NCI-H1694 treated with DMSO at 0.1 percent for 48 hours (cell line): ENCODE data around the gene SNTB2.

Experiments
- DNase-seq: peaks from one replicate; lab custom pipeline; 2025; lab: John Stamatoyannopoulos, UW

Gene SNTB2

DNA sequence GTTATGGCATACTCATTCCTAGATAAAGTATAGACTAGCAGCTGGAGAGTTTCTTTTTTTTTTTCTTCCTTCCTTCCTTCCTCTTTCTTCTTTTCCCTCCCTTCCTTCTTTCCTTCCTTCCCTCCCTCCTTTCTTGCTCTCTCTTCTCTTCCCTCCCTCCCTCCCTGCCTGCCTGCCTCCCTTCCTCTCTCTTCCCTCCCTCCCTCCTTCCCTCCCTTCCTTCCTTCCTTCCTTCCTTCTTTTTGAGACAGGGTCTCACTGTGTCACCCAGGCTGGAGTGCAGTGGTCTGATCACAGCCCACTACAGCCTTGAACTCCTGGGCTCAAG lies 7.0 kb upstream of the SNTB2 start:
- no peak for DNase-seq

DNA sequence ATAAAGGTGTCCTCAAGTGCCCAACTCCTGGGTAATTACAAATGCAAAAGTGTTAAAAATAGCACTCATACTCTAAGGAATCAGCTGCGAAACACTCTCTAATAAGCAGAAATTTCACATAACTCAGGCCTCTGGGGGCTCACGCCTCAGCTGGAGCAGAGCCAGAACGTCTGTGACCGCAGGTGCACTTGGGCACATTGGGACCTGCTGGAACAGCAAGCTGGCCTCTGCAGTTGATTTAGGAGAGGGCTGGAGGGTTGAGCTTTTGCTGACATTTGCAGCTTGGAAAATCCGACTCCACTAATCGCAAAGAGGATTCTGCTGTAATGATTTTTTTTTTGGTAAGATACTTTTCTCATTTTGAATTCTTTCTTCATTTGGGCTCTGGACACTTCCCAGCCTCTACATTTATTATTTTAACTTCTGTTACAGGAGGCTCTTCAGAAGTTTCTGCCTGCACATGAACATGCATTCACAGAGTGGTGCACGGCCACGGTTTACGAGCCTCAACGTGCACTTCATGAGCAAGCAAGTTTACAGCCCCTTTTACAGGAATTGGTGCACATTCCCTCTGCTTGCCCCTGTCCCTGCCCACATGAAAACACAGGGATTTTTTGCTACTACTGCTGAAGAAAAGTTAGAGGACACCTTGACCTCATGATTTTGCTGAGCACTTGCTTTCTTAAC lies 4.1 kb upstream of the SNTB2 start:
- peak; percentile 35 for DNase-seq

DNA sequence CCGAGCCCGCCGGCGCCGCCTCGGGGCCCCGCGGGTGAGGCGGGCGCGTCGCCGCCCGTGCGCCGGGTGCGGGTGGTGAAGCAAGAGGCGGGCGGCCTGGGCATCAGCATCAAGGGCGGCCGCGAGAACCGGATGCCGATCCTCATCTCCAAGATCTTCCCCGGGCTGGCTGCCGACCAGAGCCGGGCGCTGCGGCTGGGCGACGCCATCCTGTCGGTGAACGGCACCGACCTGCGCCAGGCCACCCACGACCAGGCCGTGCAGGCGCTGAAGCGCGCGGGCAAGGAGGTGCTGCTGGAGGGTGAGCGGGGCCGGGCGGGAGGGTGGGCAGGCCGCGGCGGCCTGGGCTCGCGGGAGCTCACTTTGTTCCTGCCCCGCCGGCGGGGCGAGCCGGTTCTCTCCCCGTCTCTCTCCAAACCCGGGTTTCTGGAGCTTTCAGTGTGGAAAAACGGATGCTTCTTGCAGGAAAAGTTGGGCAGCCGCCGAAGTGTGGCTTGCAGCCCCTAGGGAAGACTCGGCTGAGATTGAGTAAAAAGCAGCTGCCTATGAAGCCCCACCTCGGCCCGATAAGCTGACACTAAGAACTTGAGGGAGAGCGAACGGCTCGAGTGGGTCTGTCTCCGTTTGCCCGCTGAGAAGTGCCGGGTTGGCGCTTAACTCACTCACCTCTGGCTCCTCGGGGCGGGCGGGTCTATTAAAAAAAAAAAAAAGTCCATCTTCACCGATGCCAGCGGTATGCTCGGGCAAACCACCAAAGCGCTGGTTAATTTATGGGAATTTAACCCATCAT lies 677 bp downstream of the SNTB2 start:
- no peak for DNase-seq

DNA sequence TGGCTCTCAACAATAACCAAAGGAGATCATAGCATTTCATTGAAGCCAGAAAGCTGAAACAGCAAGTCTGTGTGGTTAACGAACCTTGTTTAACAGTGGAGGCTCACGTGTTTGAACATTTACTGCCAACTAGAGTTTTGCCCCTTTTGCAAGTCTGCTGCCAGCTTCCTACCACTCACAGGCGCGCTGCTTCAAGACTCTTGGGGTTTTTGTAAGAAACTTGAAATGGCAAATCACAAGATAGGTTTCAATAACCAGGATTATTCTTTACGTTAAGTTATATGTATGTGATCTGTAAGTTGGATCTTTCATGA lies 1.2 kb downstream of the SNTB2 start:
- DNase-seq = no peak

DNA sequence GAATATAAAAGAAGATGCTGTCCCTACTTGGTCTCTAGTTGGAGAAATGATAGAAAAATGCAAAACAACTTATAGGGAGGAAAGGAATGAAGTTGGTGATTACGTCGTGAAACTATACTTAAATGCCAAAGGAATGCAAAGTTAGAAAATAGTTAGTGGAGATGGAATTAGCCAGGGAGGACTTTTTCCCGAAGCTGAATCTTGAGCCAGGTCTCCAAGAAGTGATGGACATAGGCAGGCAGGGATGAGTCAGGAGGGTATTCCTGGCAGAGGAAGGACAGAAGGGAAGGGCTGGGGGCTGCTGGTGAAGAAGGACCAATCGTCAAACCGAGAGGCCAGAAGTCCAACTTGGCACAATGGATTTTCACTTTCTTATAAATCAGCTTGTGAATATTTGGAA lies 1.8 kb downstream of the SNTB2 start:
- DNase-seq = no peak

DNA sequence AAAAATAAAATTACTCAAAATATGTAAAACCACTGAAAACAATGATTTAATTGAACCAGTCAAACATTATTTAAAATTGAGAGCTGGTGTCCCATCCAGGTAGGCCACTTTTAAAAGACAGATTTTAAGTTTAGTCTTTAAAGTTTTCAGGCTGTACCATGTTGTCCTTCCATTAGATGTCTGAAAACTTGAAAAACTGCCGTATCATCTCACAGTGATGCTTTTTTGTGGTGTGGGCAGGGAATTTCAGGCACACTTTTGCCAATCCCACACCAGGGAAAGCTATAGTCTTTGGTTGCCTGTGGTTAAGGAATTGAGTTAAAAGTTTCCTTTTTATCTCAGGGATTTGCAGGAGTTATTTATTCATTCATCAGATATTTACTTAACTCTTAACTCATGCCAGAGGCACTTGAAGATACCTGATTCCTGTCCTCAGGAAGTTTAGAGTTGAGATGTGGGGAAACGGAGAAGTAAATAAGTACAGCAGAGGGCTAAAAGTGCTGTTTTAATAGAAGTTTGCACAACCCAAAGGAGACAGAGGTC lies 3.2 kb downstream of the SNTB2 start:
- DNase-seq = no peak

DNA sequence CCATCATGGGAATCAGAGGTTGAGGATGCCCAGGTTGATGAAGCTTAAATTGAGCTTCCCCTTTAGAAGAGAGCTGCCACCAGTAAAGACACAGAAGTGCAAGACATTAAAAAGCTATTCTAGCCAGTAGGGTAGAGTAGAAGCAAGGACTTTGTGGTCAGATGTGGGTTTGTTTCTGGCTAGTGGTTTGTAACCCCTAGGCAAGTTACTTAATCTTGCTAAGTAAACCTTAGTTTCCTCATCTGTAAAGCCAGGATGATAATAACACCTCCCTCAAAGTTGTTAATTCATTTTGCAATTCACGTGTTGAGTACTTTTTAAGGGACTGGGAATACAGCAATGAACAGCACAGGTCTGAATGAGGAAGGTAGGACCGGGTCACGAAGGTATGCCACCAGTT lies 3.6 kb downstream of the SNTB2 start:
- DNase-seq = no peak

DNA sequence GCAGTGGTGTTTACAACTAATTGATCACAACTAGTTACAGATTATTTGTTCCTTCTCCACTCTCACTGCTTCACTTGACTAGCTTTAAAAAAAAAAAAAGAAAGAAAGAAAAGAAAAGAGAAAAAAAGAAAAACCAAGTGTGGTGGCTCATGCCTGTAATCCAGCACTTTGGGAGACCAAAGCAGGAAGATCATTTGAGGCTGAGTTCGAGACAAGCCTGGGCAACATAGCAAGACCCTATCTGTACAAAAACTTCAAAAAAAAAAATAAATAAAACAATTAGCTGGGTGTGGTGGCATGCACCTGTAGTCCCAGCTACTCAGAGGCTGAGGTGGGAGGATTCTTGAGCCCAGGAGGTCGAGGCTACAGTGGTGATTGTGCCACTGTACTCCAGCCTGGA lies 4.2 kb downstream of the SNTB2 start:
- DNase-seq = no peak

DNA sequence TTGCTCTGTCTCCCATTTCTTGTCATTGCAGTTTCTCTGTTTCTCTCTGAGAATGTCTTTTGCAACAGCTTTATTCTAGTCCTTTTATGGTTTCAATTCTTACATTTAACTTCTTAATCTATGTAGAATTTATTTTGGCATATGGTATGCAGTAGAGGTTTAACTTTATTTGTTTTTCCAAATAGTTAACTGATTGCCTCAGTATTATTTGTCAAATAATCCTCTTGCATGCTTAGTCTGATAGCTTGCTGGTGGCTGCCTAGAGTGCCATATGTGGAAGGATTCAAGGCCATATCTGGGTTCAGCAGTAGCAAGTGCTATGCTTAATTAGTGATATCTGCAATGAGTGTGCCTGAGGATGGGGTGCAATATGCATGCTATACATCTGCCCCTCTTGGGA lies 6.9 kb downstream of the SNTB2 start:
- DNase-seq = no peak

DNA sequence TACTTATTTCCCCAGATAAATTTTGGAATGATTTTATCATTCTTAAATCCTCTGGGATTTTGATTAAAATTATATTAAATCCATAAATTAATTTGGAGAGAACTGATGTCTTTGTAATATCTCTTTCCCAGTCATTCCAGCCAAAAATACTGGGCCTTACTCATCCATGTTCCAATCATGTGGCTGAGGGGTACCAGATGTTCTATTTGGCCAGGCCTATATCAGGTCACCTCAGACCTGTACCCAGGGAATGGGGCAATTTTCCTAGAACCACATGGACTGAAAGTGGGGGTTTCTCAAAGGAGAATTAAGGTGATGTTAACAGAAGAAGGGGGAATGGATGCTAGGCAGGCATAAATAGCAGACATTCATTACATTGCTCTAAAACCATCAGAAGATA lies 7.5 kb downstream of the SNTB2 start:
- DNase-seq = no peak

DNA sequence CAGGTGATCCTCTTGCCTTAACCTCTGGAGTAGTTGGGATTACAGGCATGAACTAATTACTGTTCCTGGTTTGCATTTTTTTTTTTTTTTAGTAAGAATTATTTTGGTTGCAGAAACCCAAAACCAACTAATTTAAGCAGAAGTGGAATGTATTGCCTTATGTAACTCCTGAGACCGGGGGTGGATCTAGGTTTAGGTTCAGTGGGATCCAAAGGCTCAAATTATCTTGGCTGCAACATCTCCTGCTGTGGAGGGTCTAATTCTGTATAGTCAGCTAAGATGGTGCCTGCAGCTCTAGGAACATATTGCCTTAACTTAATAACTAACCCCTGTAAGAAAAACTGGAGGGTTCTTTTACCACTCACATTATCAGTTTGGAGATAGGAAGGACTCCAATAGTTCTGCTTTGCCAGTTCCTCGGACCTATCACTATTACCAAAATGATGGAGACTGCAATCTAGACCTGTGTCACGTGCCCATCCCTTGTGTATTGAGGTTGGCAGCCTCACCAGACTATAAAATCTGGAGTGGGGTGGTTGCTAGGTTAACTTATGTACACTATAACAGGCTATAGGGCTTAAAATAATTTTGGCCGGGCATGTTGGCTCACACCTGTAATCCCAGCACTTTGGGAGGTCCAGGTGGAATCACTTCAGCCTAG lies 8.5 kb downstream of the SNTB2 start:
- no peak for DNase-seq

DNA sequence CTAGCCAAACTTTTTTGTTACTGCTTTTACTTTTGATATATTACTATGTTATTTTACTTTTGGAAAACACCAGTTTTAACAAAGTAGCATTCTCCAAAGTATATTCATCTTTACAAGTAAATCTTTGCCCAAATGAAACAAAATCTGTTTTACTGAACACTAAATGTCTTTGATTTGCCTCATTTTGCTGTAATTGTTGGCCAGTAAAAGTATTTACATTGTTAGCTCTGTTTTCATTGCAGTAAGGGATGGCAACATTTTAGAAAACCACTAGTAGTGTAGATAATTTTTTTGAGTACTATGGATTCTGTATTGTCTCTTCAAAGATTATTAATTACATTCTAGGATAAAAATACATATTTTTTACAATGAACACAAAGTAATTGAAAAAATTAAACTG lies 10.6 kb downstream of the SNTB2 start:
- DNase-seq = no peak

DNA sequence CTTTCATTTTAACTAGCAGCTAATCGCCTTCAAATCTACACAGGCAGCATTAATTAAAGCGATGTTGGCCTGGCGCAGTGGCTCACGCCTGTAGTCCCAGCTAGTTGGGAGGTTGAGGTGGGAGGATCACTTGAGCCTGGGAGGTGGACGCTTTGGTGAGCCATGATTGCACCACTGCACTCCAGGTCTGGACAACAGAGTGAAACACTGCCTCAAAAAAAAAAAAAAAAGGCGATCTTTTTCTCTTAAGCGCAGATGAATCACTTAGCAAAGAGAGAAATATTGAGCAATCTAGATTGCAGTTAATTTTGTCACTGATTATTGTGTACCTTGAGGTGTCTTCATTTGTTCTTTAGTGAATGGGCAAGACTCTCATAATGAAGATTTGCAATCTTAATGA lies 12.4 kb downstream of the SNTB2 start:
- DNase-seq = no peak

DNA sequence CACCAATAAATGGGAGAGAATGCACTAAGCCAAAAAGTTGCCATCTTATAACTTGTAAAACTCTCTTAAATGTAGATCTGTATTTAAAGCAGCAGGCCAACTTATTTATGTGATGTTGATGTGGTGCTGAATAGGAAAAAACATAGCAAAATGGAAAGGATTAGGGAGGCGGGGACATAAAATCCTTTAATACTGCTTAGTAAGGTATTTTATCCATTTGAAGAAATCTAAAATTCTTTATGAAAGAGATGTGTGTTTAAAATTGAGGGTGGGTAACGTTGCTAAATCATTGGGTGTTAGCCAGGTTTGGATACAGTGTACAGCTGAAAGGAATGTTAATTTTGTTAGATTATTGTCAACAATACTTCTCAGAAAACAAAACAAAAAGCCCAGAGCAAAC lies 14.3 kb downstream of the SNTB2 start:
- DNase-seq = no peak

DNA sequence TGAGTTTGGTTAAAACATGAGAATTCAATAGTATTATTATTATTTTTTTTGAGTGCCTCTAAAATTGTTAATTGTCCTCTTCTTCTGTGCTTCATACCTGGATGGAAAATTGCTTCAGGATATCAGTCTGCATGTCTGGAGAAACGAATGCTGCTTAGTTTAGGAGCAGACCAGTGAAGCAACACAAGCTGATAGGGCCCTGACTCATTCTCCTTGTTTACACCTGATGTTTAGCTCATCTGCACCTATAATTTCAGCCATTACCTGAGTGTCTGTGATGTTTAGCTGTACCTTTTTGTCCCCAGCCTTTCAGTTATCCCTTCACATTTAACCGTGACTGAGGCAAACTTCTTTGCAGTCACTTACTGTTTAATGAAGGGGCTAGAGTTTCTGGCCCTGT lies 14.8 kb downstream of the SNTB2 start:
- no peak for DNase-seq

DNA sequence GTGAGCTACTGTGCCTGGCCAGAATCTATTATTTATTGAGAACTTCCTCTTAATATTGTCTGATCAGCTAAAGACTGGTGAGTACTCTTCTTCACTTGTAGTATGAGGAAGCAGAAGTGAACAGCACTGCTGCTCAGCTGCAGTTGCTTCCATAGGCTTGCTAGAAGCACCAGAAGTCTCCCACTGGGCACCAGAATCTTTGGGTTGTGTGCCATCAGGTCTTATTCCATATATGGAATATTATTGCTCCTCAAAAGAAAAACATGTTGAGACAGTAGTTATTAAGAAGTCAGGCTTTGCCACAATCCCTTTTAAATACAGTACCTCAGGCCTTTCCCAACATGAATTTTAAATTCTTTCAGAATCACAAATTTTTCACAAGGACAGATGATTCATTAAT lies 17.2 kb downstream of the SNTB2 start:
- DNase-seq = no peak

DNA sequence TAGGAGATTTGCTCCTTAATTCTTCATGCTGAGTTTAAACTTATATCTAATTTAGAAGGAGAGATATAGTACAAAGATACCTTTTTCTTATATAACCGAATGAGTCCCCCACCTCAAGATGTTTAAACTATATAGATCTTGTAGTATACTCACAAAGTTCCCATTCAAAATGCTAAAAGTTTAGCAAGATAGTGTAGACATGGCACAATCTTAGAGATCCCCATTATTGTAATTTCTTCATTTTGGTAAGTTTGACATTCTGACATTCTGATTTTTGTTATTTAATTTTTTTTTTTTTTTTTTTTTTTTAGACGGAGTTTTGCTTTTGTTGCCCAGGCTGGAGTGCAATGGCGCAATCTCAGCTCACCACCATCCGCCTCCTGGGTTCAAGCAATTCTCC lies 22.8 kb downstream of the SNTB2 start:
- DNase-seq = no peak

DNA sequence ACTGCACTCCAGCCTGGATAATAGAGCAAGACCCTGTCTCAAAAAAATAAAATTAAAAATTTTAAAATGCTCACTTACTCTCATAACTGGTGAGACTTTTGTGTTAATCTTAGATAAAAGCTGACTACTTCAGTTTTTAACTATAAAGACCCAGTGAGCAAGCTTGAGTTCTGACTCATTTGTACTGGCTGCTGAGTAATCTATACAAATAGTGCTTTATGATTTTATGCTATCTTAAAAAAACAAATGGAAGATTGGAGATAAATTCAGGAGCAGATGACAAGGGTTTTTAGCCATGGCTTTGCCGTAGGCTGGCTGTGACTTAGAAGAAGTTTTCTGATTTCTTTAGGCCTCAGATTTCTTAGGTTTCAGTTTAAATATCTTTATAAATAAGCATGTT lies 30.5 kb downstream of the SNTB2 start:
- DNase-seq = no peak

DNA sequence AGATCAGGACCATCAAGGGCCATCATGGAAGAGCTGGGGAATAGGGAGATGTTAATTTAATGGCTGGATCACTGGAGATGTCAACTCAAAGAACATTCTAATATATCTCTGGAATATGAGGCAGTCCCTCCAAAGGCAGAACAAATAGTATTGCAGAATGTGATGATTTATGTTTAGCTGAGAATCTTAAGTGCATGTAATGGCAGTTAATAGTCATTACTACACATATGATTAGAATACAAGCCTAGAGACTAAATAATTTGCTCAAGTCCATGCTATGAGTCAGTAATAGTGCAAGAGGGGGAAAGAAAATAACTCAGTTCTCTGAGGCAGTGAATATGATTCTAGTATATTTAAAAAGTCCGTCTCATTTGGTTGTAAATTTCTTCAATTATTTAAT lies 32.3 kb downstream of the SNTB2 start:
- no peak for DNase-seq

DNA sequence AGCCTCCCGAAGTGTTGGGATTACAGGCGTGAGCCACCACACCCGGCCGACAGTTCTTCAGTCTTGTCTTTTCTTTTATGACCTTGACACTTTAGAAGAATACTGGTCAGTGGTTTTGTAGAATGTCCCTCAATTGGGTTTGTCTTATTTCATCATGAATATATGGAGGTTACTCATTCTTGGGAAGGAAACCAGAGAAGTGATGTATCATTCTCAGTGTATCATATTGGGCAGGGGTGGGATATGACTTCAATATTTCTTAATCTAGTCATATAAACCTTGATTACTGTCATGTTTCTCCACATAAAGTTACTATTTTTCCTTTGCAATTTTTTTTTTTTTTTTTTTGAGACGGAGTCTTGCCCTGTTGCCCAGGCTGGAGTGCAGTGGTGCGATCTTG lies 36.9 kb downstream of the SNTB2 start:
- no peak for DNase-seq

DNA sequence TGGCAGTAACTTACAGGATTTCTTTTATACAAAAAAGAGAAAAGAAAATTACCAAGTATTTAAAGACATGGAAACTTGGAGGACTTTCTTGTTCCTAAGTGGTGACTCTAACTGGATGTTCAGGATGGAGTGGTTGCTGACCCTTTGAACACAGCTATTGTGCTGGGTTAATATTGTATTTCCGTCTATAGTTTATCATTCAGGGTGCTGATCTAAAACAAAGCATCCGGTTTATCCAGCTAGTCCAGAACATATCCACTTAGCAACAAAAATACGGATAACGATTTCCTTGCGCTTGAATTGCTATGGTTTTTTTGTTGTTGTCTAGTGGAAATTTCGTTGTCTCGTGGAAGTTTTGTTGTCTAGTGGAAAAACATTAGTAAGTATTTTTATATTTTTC lies 38.2 kb downstream of the SNTB2 start:
- DNase-seq = no peak

DNA sequence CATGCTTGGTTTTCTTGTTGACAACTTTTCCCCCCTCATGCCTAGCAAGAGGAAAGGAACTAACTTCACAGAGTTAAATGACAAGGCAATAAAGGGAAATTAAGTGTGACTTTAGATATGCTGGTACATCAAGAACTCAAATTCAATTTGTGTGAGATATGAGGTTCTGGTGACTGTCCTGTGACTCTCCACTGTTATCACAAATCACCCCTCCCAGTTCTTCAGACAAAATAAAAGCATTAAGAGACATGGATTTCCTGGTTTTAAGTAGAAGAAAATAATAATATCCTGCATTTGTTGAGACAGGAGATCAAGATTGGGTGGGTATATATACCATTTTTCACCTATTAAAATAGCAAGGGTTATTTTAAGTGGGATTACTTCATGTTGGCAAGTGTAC lies 46.2 kb downstream of the SNTB2 start:
- no peak for DNase-seq

DNA sequence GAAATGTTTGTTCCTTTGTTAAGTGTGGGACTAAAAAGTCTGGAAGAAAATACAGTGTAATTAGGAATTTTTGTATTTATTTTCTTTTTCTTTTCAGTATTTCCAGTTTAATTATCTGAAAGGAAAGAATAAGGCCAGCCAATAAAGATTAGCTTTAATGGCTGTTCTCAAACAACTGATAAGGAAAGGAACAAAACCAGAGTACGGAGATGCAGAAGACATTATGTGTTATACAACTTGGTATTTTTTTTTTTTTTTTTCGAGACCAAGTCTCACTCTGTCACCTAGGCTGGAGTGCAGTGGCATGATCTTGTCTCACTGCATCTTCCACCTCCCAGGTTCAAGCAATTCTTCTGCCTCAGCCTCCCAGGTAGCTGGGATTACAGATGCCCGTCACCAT lies 47.5 kb downstream of the SNTB2 start:
- no peak for DNase-seq

DNA sequence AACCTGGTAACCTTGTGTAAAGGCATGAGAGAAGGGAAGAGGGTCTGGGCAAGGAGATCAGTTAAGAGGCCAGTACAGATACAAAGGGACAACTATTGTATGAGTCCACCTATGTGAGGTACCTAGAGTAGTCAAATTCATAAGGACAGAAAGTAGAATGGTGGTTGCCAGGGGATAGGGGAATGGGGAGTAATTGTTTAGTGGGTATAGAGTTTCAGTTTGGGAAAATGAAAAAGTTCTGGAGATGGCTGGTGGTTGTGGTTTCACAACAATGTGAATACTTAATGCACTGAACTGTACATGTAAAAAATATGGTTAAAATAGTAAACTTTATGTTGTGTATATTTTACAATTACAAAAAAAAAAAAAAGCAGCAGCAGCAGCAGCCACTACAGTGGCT lies 49.4 kb downstream of the SNTB2 start:
- DNase-seq = no peak
